Epithelial cell of prostate (primary cell): Measurements from ENCODE around the gene FGF5.

ENCODE experiments used
- DNase-seq: peaks from one replicate; pipeline ENCODE4 v3.0.0-alpha.2; 2011; ENCODE audit warnings: low read depth, low spot score
- H3K27ac ChIP-seq: fragments of 450-650 bp; 2 replicates; pipeline ENCODE4 v1.5.1; 2017; ENCODE audit warnings: mild to moderate bottlenecking

Gene FGF5

DNA sequence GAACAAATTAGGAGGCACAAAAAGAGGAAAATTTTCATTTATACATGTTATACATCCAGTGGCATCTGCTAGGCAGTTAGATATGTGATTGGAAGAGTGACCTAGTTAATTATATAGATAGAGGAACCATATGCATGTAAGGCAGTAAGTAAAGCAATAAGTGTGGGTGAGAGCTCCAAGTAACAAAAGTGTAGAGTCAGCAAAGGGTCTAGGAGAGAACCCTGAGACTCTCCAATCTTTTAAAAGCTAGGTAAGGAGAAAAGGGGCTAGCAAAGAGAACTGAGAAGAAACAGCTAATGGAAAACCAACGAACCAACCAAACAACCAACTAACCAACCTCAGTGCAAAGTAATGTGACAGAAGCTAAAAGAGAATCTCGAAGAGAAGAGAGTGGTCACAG lies 65.2 kb downstream of the FGF5 start:
- DNase-seq = no peak
- no peak overlapping the region for H3K27ac ChIP-seq

DNA sequence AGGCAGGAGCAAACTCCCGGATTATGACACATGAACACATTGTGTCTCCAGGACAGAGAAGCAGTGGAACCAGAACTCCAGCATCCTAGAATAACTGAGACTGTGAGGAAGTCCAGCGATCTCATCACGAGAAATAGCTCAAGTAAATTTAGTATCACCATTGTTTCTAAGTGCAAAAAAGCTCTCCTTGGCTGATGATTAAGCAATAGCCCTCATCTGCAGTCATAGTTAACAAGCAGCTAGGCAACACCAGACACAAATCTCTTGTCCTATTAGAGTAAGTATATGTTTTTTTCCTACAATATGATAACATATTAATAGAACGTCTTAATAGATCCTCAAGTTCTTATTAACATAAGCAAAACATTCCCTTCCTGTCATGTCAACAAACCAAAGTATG lies 66.7 kb downstream of the FGF5 start:
- DNase-seq = no peak
- no peak overlapping the region for H3K27ac ChIP-seq

DNA sequence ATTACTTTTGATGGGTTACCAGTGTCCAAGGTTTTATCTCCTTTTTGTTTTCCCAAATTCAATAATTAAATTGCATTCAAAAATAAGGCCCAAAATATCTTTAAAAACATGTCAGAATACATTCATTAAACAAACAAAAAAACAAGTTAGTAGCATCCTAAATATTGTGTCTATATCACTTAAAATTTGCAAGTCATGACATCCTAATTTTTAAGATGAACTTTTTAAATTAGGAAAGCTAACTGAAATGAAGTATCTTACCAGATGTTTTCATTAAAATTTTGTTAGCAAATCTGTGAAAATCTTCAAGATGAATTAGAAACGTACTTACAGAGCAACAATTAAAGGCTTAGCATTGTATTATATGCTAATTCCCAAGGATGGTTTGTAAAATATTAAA lies 68.1 kb downstream of the FGF5 start:
- no peak for DNase-seq
- no peak overlapping the region for H3K27ac ChIP-seq

DNA sequence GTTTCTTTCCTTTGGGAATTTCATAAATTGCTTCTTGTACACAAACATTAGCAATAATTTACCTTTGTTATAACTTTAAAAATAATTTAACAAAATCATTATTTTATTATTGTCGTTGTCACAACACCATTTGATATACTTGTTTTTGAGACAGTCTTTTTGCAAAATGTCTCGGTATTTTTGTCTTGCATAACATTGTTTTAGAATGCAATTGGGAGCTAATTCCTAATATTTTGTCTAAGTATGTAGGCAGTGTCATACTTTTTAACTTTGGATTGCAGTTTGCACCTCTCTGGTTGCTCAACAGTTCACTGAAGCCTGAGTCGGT lies 68.7 kb downstream of the FGF5 start:
- no peak overlapping the region for H3K27ac ChIP-seq

DNA sequence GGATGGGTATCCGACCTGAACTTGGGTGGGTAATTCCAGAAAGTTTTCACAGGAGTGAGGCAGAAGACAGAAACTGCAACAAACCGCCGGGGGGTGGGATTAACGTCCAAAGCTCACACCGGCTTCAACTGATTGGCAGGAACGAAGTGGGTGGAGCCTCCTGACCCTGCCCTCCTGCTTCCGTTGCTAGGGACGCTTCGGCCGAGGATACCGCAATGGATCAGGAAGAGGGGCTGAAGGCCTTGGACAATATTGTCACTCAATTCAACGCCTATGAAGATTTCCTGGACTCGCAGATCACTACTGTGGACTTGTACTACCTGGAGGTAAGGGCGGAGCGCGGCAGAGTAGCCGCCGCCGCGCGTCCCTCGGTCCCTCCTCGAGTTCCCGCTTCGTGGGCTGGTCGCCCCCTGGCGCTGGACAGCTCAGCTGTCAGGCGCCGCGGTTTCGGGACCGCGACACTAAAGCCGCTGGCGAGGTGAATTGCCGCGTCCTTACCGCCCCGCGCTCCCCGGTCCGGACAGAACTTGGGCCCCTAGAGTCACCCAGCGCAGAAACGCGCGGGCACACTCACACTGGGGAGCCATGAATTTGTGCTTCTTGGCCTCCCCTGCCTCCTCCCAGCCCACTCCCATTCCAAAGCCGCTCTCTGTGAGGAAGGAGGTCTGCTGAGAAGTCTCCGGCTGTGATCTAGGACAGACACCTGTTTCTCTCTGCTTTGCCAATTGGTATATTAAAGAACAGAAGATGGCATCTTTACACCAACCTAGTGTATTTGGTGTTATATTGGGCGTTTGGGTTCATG lies 69.3 kb downstream of the FGF5 start, which contains the start of gene CFAP299:
CFAP299 (plus strand) TSS at position 177 of the 805 bp plus-strand sequence.
- H3K27ac ChIP-seq = no peak within 1 kb of the TSS

More for the DNA sequence above, 68.7 kb downstream of the FGF5 start:
- DNase-seq = no peak

DNA sequence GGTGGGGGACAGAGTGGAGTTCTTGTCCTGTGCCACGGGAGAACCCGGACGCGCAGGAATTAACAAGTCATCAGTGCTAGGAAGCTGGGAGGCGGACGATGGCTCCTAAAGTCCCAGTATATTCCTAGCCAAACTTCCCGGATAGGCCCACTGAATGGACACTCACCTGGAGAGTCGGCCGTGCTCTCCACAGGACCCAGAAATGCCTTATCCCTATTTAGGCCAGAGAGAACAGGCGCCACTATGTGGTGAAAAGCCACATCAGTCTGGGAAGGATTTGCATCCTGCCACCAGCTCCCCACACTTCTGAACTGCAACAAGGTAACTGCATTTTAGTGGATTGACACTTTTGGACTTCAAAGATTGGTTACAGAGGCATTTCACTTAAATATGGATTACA lies 70.1 kb downstream of the FGF5 start:
- H3K27ac ChIP-seq = no peak overlapping the region
- no peak for DNase-seq

More for the DNA sequence above, 69.3 kb downstream of the FGF5 start, which contains the start of gene CFAP299:
- DNase-seq = peak; percentile 44

DNA sequence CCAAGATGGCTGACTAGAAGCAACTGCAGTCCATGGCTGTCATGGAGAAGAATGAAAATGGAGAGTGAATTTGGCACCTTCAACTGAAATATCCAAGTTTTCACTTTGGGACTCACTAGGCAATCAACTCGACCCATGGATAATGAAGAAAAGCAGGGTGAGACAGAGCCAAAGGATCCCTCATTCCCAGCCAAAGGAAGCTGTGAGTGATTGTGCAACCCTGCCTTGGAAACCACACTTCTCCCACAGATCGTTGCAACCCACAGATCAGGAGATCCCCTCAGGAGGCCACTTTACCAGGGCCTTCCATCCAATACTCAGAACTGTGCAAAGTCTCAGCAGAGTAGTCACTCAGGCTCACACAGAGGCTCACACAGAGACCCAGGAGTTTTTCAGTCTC lies 73.6 kb downstream of the FGF5 start:
- H3K27ac ChIP-seq = no peak overlapping the region
- DNase-seq = no peak
